ENCODE data around the gene CLOCK.

DNA sequence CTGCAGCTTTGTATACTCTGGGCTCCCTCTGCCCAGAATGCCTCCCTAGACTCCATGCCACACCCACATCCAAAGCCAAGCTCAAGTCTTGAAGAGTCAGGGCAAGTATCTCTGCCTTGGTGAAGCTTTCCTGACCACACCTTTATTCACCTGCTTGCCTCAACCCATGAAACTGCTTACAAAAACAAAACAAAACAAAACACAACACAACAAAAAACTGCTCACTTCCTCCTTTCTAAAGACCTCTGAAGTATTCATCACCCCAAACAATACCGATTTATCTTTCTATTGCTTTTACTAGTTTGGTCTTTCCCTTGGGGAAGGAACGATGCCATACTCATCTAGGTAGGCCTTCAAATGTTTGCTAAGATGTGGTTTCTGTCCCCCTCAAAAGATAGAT, 105.9 kb downstream of the CLOCK start:
- TF ChIP-seq POLR2A (IDR thresholded peaks at IDR 0.05; ENCODE audit: low read length) (no peak), GATA1 (IDR thresholded peaks at IDR 0.05; ENCODE audit: low read depth, low read length) (no peak)

All from erythroblast (primary cell).